ENCODE measurements around the gene CANX. TPM values are rescaled to one million over a fixed set of nuclear protein-coding genes. Genes with fewer than 3 reads are reported as not detected.

Gene CANX
- total and polyA plus RNA-seq, 7 donors: 58.3 to 278 (median 254) TPM

DNA sequence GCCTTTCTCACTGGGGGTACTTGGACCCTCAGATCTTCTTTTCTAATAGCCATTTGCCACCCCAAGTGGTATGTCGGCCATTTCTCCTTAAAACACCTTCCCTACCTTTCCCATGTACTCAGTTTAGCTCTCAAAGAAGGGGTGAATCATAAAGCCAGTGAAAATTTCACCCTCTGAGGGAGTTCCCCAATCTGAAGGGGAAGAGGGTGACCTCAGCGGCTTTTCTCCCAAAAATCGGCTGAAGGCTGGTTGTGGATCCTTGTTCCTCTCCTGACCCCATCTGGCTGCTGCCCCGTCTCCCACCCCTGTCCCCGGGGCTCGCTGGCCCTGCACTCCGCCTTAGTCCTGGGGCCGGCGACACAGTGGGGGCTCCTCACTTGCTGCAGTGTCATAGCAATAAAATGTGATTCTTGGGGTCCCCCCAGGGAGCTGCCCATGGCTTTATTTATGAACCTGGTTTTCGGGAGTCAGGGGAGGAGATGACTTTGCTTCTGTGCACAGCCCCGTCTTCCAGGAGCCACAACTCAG is 77.7 kb downstream of the CANX start:
- no peaks in the 10 kb centered on the region for H3K9me3 ChIP-seq
- peaks cover 0 to 1% (median 0%) of the 10 kb centered on the region in 4 donors for H3K4me1 ChIP-seq
- intact Hi-C loops (cut with DNase I): no loop called here
- TF ChIP-seq POLR2A (IDR thresholded peaks at IDR 0.05) (no peak), EP300 (IDR thresholded peaks at IDR 0.05) (no peak), POLR2AphosphoS5 (IDR thresholded peaks at IDR 0.05) (no peak)
- TF ChIP-seq, protein P1, sequence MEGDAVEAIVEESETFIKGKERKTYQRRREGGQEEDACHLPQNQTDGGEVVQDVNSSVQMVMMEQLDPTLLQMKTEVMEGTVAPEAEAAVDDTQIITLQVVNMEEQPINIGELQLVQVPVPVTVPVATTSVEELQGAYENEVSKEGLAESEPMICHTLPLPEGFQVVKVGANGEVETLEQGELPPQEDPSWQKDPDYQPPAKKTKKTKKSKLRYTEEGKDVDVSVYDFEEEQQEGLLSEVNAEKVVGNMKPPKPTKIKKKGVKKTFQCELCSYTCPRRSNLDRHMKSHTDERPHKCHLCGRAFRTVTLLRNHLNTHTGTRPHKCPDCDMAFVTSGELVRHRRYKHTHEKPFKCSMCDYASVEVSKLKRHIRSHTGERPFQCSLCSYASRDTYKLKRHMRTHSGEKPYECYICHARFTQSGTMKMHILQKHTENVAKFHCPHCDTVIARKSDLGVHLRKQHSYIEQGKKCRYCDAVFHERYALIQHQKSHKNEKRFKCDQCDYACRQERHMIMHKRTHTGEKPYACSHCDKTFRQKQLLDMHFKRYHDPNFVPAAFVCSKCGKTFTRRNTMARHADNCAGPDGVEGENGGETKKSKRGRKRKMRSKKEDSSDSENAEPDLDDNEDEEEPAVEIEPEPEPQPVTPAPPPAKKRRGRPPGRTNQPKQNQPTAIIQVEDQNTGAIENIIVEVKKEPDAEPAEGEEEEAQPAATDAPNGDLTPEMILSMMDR (IDR thresholded peaks at IDR 0.05): no peak
- no peaks in the 10 kb centered on the region for H3K27me3 ChIP-seq
- no peak overlapping the region for H3K27ac ChIP-seq
- peaks cover 21 to 92% (median 60%) of the 10 kb centered on the region in 4 donors for H3K36me3 ChIP-seq
- 89% methylated on average over 11 of the region's 11 CpGs for WGBS, 2 donors
- H3K4me3 ChIP-seq: no peak overlapping the region
- DNase-seq: no peak

DNA sequence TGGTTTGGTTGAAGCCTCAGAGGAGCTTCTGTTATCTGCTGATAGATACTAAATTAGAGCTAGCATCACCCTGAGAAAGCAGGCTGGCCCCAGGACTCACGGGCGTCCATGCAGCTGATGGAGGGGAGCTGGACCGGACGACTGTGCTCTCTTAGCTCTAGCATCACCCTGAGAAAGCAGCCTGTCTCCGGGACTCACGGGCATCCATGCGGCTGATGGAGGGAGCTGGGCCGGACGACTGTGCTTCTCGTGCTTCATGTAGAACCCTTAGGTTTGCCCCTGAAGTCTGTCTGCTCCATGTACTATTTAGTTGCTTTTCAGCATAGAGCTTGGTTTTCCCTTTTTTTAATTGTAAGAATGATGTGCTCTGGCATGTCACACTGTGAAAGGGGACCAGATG is 78.7 kb downstream of the CANX start:
- WGBS, 2 donors: 94 to 96% methylated on average over 10 of the region's 10 CpGs

DNA sequence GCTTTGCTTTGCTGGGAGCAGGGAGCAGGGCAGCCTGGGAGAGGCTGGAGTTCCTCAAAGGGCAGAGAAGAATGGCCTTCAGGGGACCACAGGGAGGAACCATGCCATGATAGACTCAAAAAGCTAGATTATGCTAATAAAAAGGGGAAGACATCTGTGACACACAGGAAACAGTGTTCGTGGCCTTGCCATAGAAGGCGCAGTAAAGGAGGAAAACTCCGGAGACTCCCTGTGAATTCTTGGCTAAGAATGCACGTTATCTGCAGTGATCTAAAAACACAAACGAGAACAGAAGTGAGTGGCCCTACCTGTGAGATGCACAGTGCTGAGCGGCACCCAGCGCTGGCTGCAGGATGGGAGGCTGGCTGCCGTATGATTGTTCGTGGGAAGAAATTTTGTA is 79.1 kb downstream of the CANX start:
- H3K27ac ChIP-seq: no peak overlapping the region
- 81 to 87% methylated on average over 9 of the region's 9 CpGs for WGBS, 2 donors

More for the DNA sequence above, 78.7 kb downstream of the CANX start:
- intact Hi-C loops (cut with DNase I): no loop called here
- DNase-seq: no peak
- Histone ChIP-seq H3K9me3 (no peaks in the 10 kb centered on the region), H3K27ac (no peak overlapping the region), H3K36me3 (peaks cover 15 to 82% (median 51%) of the 10 kb centered on the region in 4 donors), H3K27me3 (no peaks in the 10 kb centered on the region), H3K4me1 (peaks cover 0 to 10% (median 8%) of the 10 kb centered on the region in 4 donors), H3K4me3 (no peak overlapping the region)
- TF ChIP-seq, protein P1 (IDR thresholded peaks at IDR 0.05): no peak
- TF ChIP-seq POLR2A (IDR thresholded peaks at IDR 0.05) (no peak), EP300 (IDR thresholded peaks at IDR 0.05) (no peak), POLR2AphosphoS5 (IDR thresholded peaks at IDR 0.05) (no peak)

DNA sequence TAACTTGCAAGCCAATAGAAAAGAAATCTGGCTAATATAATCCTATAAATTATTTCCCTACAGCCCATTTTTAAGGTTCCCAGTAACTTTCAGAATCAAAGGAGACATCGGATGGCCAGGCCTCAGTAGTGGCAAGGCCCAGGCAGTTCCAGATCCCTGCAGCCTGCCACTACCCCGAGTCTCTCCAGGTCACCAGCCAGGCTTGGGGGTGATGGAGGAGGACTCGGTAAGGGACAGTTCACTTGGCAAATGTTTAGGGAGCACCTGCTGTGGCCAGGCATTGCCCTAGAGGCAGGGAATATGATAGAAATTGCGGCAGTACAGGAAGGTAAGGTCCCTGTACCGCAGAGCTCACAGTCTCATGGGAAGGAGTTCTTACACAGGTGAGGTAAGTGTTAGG is 79.8 kb downstream of the CANX start:
- H3K27me3 ChIP-seq: no peaks in the 10 kb centered on the region
- no peak for DNase-seq
- peaks cover 0 to 11% (median 10%) of the 10 kb centered on the region in 4 donors for H3K4me1 ChIP-seq
- WGBS, 2 donors: 96% methylated on average over 5 of the region's 5 CpGs
- intact Hi-C loops (cut with DNase I): no loop called here
- no peak overlapping the region for H3K4me3 ChIP-seq
- peaks cover 10 to 71% (median 40%) of the 10 kb centered on the region in 4 donors for H3K36me3 ChIP-seq
- no peaks in the 10 kb centered on the region for H3K9me3 ChIP-seq
- TF ChIP-seq POLR2AphosphoS5 (IDR thresholded peaks at IDR 0.05): no peak
- H3K27ac ChIP-seq: no peak overlapping the region

More for the DNA sequence above, 79.1 kb downstream of the CANX start:
- no peak for DNase-seq
- peaks cover 15 to 78% (median 46%) of the 10 kb centered on the region in 4 donors for H3K36me3 ChIP-seq
- no peak for TF ChIP-seq POLR2A (IDR thresholded peaks at IDR 0.05)
- TF ChIP-seq POLR2AphosphoS5 (IDR thresholded peaks at IDR 0.05): no peak
- no peak for TF ChIP-seq EP300 (IDR thresholded peaks at IDR 0.05)
- TF ChIP-seq, protein P1 (IDR thresholded peaks at IDR 0.05): no peak
- intact Hi-C loops (cut with DNase I): no loop called here
- peaks cover 0 to 11% (median 10%) of the 10 kb centered on the region in 4 donors for H3K4me1 ChIP-seq
- no peaks in the 10 kb centered on the region for H3K27me3 ChIP-seq
- no peaks in the 10 kb centered on the region for H3K9me3 ChIP-seq
- no peak overlapping the region for H3K4me3 ChIP-seq

DNA sequence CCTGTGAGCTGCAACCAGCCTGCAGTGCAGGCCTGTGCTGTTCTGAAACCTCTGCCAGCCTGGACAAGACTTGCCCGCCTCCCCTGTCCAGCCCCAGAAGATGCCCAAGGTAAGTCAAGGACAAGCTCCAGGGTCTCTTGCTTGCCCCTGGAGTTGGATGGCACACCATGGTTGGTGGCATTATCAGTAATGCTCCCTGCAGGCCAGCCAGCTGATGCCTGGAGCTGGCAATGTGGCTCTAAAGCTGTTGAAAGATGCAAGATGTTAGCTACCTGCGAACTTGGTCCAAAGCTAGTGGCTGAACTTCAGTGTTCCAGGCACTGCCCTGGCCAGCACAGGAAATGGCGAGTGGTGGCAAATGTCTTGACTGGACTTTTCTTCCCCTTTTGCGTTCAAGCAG is 81.1 kb downstream of the CANX start:
- no peak for DNase-seq
- Histone ChIP-seq H3K36me3 (peaks cover 9 to 59% (median 28%) of the 10 kb centered on the region in 4 donors), H3K9me3 (no peaks in the 10 kb centered on the region), H3K4me3 (no peak overlapping the region), H3K4me1 (peaks cover 0 to 11% (median 10%) of the 10 kb centered on the region in 4 donors), H3K27me3 (no peaks in the 10 kb centered on the region), H3K27ac (no peak overlapping the region)
- WGBS, 2 donors: 92 to 94% methylated on average over 4 of the region's 4 CpGs
- intact Hi-C loops (cut with DNase I): no loop called here
- TF ChIP-seq POLR2A (IDR thresholded peaks at IDR 0.05): no peak
- TF ChIP-seq POLR2AphosphoS5 (IDR thresholded peaks at IDR 0.05): no peak
- TF ChIP-seq, protein P1 (IDR thresholded peaks at IDR 0.05): no peak
- no peak for TF ChIP-seq EP300 (IDR thresholded peaks at IDR 0.05)

Measured in sigmoid colon (tissue), 7 donors.